ENCODE results near the gene BSND. TPM values are rescaled to one million over a fixed set of nuclear protein-coding genes. Genes with fewer than 3 reads are reported as not detected.

Gene BSND
- polyA plus RNA-seq, 1 donor from 2014 or later = not detected

DNA sequence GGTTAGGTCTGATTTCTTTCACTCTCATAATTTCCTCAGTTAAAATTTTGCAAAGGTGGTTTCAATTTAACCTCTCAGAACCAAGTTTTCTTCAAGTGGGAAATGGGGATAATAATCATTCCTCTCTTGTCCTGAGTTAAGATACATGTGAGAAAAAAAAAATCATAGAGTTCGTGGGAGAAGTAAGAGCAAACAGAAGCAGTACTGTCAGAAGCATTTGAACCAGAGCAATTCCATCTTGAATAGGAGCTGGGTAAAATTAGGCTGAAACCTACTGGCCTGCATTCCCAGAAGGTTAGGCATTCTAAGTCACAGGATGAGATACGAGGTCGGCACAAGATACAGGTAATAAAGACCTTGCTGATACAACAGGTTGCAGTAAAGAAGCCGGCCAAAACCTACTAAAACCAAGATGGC lies 46.9 kb upstream of the BSND start:
- TF ChIP-seq, protein P1, sequence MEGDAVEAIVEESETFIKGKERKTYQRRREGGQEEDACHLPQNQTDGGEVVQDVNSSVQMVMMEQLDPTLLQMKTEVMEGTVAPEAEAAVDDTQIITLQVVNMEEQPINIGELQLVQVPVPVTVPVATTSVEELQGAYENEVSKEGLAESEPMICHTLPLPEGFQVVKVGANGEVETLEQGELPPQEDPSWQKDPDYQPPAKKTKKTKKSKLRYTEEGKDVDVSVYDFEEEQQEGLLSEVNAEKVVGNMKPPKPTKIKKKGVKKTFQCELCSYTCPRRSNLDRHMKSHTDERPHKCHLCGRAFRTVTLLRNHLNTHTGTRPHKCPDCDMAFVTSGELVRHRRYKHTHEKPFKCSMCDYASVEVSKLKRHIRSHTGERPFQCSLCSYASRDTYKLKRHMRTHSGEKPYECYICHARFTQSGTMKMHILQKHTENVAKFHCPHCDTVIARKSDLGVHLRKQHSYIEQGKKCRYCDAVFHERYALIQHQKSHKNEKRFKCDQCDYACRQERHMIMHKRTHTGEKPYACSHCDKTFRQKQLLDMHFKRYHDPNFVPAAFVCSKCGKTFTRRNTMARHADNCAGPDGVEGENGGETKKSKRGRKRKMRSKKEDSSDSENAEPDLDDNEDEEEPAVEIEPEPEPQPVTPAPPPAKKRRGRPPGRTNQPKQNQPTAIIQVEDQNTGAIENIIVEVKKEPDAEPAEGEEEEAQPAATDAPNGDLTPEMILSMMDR (IDR thresholded peaks at IDR 0.05; ENCODE audit: poor library complexity, severe bottlenecking) = no peak
- TF ChIP-seq, protein P2, sequence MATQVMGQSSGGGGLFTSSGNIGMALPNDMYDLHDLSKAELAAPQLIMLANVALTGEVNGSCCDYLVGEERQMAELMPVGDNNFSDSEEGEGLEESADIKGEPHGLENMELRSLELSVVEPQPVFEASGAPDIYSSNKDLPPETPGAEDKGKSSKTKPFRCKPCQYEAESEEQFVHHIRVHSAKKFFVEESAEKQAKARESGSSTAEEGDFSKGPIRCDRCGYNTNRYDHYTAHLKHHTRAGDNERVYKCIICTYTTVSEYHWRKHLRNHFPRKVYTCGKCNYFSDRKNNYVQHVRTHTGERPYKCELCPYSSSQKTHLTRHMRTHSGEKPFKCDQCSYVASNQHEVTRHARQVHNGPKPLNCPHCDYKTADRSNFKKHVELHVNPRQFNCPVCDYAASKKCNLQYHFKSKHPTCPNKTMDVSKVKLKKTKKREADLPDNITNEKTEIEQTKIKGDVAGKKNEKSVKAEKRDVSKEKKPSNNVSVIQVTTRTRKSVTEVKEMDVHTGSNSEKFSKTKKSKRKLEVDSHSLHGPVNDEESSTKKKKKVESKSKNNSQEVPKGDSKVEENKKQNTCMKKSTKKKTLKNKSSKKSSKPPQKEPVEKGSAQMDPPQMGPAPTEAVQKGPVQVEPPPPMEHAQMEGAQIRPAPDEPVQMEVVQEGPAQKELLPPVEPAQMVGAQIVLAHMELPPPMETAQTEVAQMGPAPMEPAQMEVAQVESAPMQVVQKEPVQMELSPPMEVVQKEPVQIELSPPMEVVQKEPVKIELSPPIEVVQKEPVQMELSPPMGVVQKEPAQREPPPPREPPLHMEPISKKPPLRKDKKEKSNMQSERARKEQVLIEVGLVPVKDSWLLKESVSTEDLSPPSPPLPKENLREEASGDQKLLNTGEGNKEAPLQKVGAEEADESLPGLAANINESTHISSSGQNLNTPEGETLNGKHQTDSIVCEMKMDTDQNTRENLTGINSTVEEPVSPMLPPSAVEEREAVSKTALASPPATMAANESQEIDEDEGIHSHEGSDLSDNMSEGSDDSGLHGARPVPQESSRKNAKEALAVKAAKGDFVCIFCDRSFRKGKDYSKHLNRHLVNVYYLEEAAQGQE (IDR thresholded peaks at IDR 0.05; ENCODE audit: borderline replicate concordance) = no peak
- TF ChIP-seq SMC3 (conservative IDR thresholded peaks at IDR 0.05; ENCODE audit: poor library complexity) (no peak), TAF1 (IDR thresholded peaks at IDR 0.05; ENCODE audit: low read depth) (no peak), POLR2AphosphoS5 (IDR thresholded peaks at IDR 0.05) (no peak), RAD21 (conservative IDR thresholded peaks at IDR 0.05) (no peak), EZH2 (IDR thresholded peaks at IDR 0.05; ENCODE audit: borderline replicate concordance, insufficient read depth, low read length, poor library complexity, severe bottlenecking) (no peak), EP300 (conservative IDR thresholded peaks at IDR 0.05; ENCODE audit: poor library complexity, severe bottlenecking) (no peak), MXI1 (conservative IDR thresholded peaks at IDR 0.05; ENCODE audit: poor library complexity, severe bottlenecking) (no peak)

DNA sequence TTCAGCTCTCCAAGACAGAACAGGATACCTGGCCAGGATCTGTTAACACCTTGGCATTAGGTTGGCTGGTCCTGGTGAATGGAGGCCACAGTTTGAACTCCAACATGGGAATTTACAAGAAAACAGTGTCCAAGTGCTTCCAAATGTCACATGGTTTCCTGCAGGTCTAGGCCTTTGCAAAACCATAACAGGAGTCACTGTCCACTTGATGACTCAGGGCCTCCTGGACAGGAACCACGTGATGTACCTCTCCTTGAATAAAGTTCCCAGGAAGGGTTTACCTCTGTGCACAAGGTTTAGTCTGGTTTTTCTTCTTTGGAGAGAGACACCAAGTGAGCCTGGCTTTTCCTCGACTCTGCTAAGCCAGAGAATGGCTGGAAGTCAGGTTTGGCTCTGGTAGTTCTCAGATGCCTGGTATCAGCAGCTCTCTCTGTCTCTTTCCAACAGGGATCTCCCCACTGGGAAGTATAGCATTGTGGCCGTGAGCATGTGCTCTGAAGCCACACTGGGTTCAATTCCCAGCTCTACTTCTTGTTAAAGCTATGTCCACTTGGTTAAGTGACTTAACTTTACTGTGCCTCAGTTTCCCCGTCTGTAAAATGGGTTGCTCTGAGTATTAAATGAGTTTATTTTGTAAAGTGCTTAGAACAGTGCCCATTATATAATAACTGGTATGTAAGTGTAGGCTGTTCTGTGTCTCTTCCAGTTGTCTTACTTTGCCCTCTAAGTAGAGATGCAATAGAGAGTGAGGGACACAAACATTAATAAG lies 45.6 kb upstream of the BSND start:
- Histone ChIP-seq H3K27ac (ENCODE audit: low read length) (no peak overlapping the region), H3K9me3 (ENCODE audit: low read length) (peaks cover 2% of the 10 kb centered on the region), H4K20me1 (ENCODE audit: insufficient read depth) (no peaks in the 10 kb centered on the region), H2AFZ (ENCODE audit: low read depth, low read length) (no peak overlapping the region), H3K4me3 (ENCODE audit: low read length) (no peak overlapping the region), H3K27me3 (ENCODE audit: insufficient read depth, low read depth, low read length) (no peaks in the 10 kb centered on the region), H3K79me2 (replicated peaks; ENCODE audit: insufficient read depth, low read length) (no peaks in the 10 kb centered on the region), H3K36me3 (ENCODE audit: insufficient read depth, low read length) (no peaks in the 10 kb centered on the region), H3F3A (ENCODE audit: insufficient read depth, low read length, poor library complexity, severe bottlenecking) (no peaks in the 10 kb centered on the region), H3K9ac (ENCODE audit: low read length) (no peak overlapping the region), H3K9me2 (ENCODE audit: insufficient read depth, low read length) (no peaks in the 10 kb centered on the region), H3K4me2 (ENCODE audit: low read length) (no peak overlapping the region)
- no peak for TF ChIP-seq RAD21 (conservative IDR thresholded peaks at IDR 0.05)
- TF ChIP-seq POLR2AphosphoS5 (IDR thresholded peaks at IDR 0.05) = no peak
- TF ChIP-seq EP300 (conservative IDR thresholded peaks at IDR 0.05; ENCODE audit: poor library complexity, severe bottlenecking) = no peak
- TF ChIP-seq SMC3 (conservative IDR thresholded peaks at IDR 0.05; ENCODE audit: poor library complexity) = no peak
- no peak for TF ChIP-seq TAF1 (IDR thresholded peaks at IDR 0.05; ENCODE audit: low read depth)
- TF ChIP-seq, protein P2 (IDR thresholded peaks at IDR 0.05; ENCODE audit: borderline replicate concordance) = no peak
- no peak for TF ChIP-seq MXI1 (conservative IDR thresholded peaks at IDR 0.05; ENCODE audit: poor library complexity, severe bottlenecking)
- TF ChIP-seq, protein P1 (IDR thresholded peaks at IDR 0.05; ENCODE audit: poor library complexity, severe bottlenecking) = no peak
- no peak for TF ChIP-seq EZH2 (IDR thresholded peaks at IDR 0.05; ENCODE audit: borderline replicate concordance, insufficient read depth, low read length, poor library complexity, severe bottlenecking)

More for the DNA sequence above, 46.9 kb upstream of the BSND start:
- no peaks in the 10 kb centered on the region for H4K20me1 ChIP-seq (ENCODE audit: insufficient read depth)
- H3K9me2 ChIP-seq (ENCODE audit: insufficient read depth, low read length) = no peaks in the 10 kb centered on the region
- H3K36me3 ChIP-seq (ENCODE audit: insufficient read depth, low read length) = no peaks in the 10 kb centered on the region
- H3K4me3 ChIP-seq (ENCODE audit: low read length) = no peak overlapping the region
- H3K79me2 ChIP-seq (replicated peaks; ENCODE audit: insufficient read depth, low read length) = no peaks in the 10 kb centered on the region
- H3K27ac ChIP-seq (ENCODE audit: low read length) = no peak overlapping the region
- no peak overlapping the region for H3K9ac ChIP-seq (ENCODE audit: low read length)
- H3F3A ChIP-seq (ENCODE audit: insufficient read depth, low read length, poor library complexity, severe bottlenecking) = no peaks in the 10 kb centered on the region
- H3K27me3 ChIP-seq (ENCODE audit: insufficient read depth, low read depth, low read length) = no peaks in the 10 kb centered on the region
- H3K9me3 ChIP-seq (ENCODE audit: low read length) = peaks cover 2% of the 10 kb centered on the region
- H3K4me2 ChIP-seq (ENCODE audit: low read length) = no peak overlapping the region
- H2AFZ ChIP-seq (ENCODE audit: low read depth, low read length) = no peak overlapping the region

Measured in neural cell (in vitro differentiated cells).